HG03439 (cell line): ENCODE data around the gene FAM187B.
A peak's percentile ranks its signal among the peaks of the same experiment; 100 is the strongest.
"Not testable (repeated sequence)": the region's sequence is repeated elsewhere in the genome, so short reads cannot be mapped to it uniquely, and the experiment has no call there.

Experiments
- ATAC-seq: cut with Tn5 transposase; IDR thresholded peaks from one replicate; pipeline ENCODE4 v1.9.1; 2021; ENCODE audit warnings: mild to moderate bottlenecking, moderate library complexity; ENCODE audit not compliant: unreplicated experiment

Gene FAM187B

GRCh38 chr19:35213663-35214632, 14.6 kb downstream of the FAM187B start:
- ATAC-seq: peak; percentile 64

- no peak for ATAC-seq
Measured at GRCh38 chr19:35212241-35212640, 16.3 kb downstream of the FAM187B start.

- ATAC-seq: no peak
Measured at GRCh38 chr19:35211545-35212230, 16.9 kb downstream of the FAM187B start.

- no peak for ATAC-seq
Measured at GRCh38 chr19:35209646-35210045, 18.9 kb downstream of the FAM187B start.

GRCh38 chr19:35208121-35208520, 20.4 kb downstream of the FAM187B start:
- ATAC-seq: no peak

GRCh38 chr19:35207391-35207871, 21.1 kb downstream of the FAM187B start:
- no peak for ATAC-seq

- ATAC-seq: no peak
Measured at GRCh38 chr19:35206855-35207254, 21.7 kb downstream of the FAM187B start.

- ATAC-seq: no peak
Measured at GRCh38 chr19:35206379-35206778, 22.2 kb downstream of the FAM187B start.

GRCh38 chr19:35205733-35206323, 22.7 kb downstream of the FAM187B start:
- ATAC-seq: no peak

- ATAC-seq: no peak
Measured at GRCh38 chr19:35204799-35205732, 23.5 kb downstream of the FAM187B start.

GRCh38 chr19:35202722-35203688, 25.5 kb downstream of the FAM187B start:
- no peak for ATAC-seq

- ATAC-seq: no peak
Measured at GRCh38 chr19:35199481-35199880, 29.1 kb downstream of the FAM187B start.

- not testable (repeated sequence) for ATAC-seq
Measured at GRCh38 chr19:35196861-35197260, 31.7 kb downstream of the FAM187B start.

- no peak for ATAC-seq
Measured at GRCh38 chr19:35195830-35196229, 32.7 kb downstream of the FAM187B start.

GRCh38 chr19:35194012-35194984, 34.2 kb downstream of the FAM187B start:
- ATAC-seq: no peak

- no peak for ATAC-seq
Measured at GRCh38 chr19:35184884-35185283, 43.7 kb downstream of the FAM187B start.

- ATAC-seq: no peak
Measured at GRCh38 chr19:35184267-35184666, 44.3 kb downstream of the FAM187B start.

- ATAC-seq: no peak
Measured at GRCh38 chr19:35181387-35181786, 47.2 kb downstream of the FAM187B start.
